Lower leg skin (tissue), 3 donors: ENCODE results near the gene MPP4.

Experiments
- CTCF ChIP-seq, 3 donors: fragments of 450-650 bp; IDR thresholded peaks; one replicate each; pipeline ENCODE4 v1.5.1; 2016; ENCODE audit warnings: antibody characterized with exemption in 3 of 3, mild to moderate bottlenecking in 3 of 3, moderate library complexity in 2 of 3
- POLR2A ChIP-seq, 2 donors: fragments of 450-650 bp; IDR thresholded peaks; one replicate each; pipeline ENCODE4 v1.6.1; 2016 to 2017; ENCODE audit warnings: antibody characterized with exemption in 2 of 2, mild to moderate bottlenecking in 1 of 2, moderate library complexity in 1 of 2

DNA sequence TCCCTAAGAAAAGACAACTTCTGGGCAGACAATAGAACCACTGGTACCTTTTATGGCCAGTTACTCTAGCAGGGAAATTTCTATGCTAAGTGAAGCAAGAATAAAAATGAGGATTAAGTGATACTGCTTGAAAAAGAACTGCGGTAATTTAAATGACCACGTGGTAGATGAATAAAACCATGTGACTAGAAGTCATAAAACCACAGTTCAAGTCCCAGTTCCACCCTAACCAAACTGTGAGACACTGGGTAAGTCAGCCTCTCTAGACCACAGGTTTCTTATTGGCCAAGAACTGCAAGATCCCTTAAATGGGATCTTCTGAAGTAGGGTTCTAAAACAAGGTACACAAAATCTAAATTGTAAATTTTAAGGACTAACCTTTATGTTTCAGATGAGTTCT lies 67.9 kb downstream of the MPP4 start:
- no peak for TF ChIP-seq CTCF (IDR thresholded peaks at IDR 0.05)
- TF ChIP-seq POLR2A (IDR thresholded peaks at IDR 0.05) = no peak
